Uterus (tissue), 2 donors: ENCODE results near the gene TBC1D10A.

Source experiments
- CTCF ChIP-seq, 4 experiments: fragments of 200-600 bp in 2 of 4; fragments of 450-650 bp in 2 of 4; sonication (generic) in 2 of 4; IDR thresholded peaks; one replicate each; pipeline ENCODE4 v1.5.1; 2016 to 2019; ENCODE audit warnings: antibody characterized with exemption in 4 of 4, mild to moderate bottlenecking in 2 of 4, moderate library complexity in 1 of 4
- POLR2A ChIP-seq, 2 donors: fragments of 450-650 bp; IDR thresholded peaks; one replicate each; pipeline ENCODE4 v1.6.1; 2016; ENCODE audit warnings: antibody characterized with exemption in 2 of 2, mild to moderate bottlenecking in 1 of 2, moderate library complexity in 1 of 2

GRCh38 chr22:30276039-30276438, 50.7 kb downstream of the TBC1D10A start:
- TF ChIP-seq CTCF (IDR thresholded peaks at IDR 0.05) (no peak), POLR2A (IDR thresholded peaks at IDR 0.05) (no peak)
